D721Med (cell line): ENCODE measurements around the gene STARD10.
A peak's percentile ranks its signal among the peaks of the same experiment; 100 is the strongest.

ENCODE experiments used
- DNase-seq: peaks from one replicate; pipeline ENCODE4 v3.0.0; 2011; ENCODE audit warnings: low spot score; ENCODE audit not compliant: insufficient read length
- FAIRE-seq: peaks from 2 replicates; lab custom pipeline; 2011; peaks lifted over from hg19 to GRCh38; lab: Jason Lieb, UNC
- CTCF ChIP-seq: IDR thresholded peaks from 2 replicates; pipeline ENCODE4 v1.5.1; 2012; ENCODE audit warnings: mild to moderate bottlenecking, control low read depth; ENCODE audit not compliant: insufficient read depth; ENCODE audit errors: missing control alignments

STARD10 gene

GRCh38 chr11:72788241-72788640, 5.6 kb downstream of the STARD10 start:
- FAIRE-seq = no peak
- peak; percentile 6 for DNase-seq

GRCh38 chr11:72787216-72788104, 6.4 kb downstream of the STARD10 start:
- FAIRE-seq (no peak), DNase-seq (peak; percentile 10)

More at GRCh38 chr11:72788241-72788640, 5.6 kb downstream of the STARD10 start:
- TF ChIP-seq CTCF = no peak

GRCh38 chr11:72786305-72787215, 7.3 kb downstream of the STARD10 start:
- TF ChIP-seq CTCF = no peak
- peak; percentile 10 for DNase-seq
- no peak for FAIRE-seq

More at GRCh38 chr11:72787216-72788104, 6.4 kb downstream of the STARD10 start:
- no peak for TF ChIP-seq CTCF

GRCh38 chr11:72784662-72785061, 9.2 kb downstream of the STARD10 start:
- no peak for TF ChIP-seq CTCF
- DNase-seq (peak; percentile 7), FAIRE-seq (no peak)

- TF ChIP-seq CTCF = no peak
- FAIRE-seq = no peak
- peak; percentile 13 for DNase-seq
These were observed 10.5 kb downstream of the STARD10 start for GRCh38 chr11:72783144-72783905.

GRCh38 chr11:72782081-72782920, 11.5 kb downstream of the STARD10 start:
- FAIRE-seq (no peak), DNase-seq (peak; percentile 43)
- TF ChIP-seq CTCF = no peak
